SW480 (cell line): Measurements from ENCODE around the gene MCOLN3.

Experiments
- DNase-seq: peaks from one replicate; pipeline ENCODE4 v3.0.0-alpha.2; 2016; ENCODE audit warnings: low spot score

The MCOLN3 gene, protein sequence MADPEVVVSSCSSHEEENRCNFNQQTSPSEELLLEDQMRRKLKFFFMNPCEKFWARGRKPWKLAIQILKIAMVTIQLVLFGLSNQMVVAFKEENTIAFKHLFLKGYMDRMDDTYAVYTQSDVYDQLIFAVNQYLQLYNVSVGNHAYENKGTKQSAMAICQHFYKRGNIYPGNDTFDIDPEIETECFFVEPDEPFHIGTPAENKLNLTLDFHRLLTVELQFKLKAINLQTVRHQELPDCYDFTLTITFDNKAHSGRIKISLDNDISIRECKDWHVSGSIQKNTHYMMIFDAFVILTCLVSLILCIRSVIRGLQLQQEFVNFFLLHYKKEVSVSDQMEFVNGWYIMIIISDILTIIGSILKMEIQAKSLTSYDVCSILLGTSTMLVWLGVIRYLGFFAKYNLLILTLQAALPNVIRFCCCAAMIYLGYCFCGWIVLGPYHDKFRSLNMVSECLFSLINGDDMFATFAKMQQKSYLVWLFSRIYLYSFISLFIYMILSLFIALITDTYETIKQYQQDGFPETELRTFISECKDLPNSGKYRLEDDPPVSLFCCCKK

DNA sequence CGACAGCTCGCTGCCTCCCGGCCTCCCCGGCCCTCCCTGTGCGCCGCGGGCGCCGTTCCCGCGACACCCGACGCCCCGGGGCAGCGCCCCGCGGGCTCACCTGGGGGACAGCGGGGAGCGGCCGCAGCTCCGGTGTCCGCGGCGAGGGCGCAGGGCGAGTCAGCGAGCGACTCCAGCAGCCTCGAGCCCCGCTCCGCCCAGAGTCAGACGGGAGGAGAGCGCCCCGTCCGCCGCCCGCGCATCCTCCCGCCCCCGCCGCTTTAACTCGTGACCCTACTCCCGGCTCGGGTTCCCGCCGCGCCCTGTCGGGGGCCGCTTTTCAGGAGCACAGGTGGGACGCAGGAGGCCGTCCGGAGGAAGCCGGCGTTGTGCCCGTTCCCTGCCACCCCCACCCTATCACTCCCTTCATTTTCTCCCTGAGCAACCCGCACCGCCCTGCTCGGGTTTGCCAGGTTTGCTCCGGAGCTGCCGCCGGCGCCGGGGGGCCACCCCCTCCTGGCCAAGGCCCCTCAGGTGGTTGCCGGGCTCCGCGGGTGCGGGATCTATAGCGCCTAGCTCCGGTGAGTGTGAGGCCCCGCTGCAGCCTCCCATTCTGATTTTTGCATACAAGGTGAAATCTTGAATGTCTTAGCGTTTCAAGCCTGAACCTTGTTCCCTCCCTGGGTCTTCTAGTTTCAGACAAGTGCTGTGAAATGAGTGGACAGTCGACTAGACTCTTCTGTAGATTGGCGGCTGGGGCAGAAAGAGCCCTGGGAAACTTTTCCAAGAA lies at the start of gene MCOLN3:
Gene MCOLN3 (minus strand): TSS at position 205 of the 769 bp plus-strand sequence. CDS start 3,140 bp downstream, outside the sequence.
- peak; percentile 72 for DNase-seq

DNA sequence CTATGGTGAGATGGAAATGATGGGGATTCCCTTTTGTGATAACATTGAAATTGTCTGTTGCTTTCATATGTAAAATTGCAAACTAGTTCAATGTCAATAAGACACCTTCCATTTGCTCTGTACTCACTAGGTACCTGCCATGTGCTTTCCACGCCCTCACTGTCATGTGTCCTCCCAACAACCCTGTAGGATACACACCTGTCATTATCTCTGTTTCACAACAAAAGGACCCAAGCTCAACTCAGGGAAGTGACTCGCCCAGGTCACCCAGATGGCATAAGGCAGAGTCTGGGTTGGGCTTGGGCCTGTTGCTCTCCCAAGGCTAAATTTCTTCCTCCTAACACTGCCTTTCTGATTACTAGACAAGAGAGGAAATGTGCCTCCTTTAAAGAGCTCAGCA lies 45.3 kb upstream of the MCOLN3 start:
- peak; percentile 14 for DNase-seq

GRCh38 chr1:85091671-85092280 lies 43.5 kb upstream of the MCOLN3 start:
- DNase-seq: no peak

DNA sequence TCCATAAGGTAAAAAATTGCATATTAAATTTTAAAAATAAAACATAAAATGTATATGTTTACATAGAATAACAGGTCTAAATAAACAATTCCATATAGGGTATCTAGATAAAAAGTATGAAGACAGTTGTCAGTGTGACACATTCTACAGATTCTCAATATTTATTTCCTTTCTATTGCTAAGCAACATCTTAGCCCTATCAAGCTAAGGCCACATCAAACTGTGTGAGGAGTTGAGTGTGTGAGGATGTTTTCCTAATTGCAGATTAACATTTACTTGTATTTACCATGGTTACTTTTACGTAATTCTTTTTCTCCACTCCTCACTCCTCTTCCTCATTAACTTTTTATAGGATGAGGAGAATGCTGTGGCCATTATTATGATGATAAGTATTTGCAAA lies 41.9 kb upstream of the MCOLN3 start:
- no peak for DNase-seq

DNA sequence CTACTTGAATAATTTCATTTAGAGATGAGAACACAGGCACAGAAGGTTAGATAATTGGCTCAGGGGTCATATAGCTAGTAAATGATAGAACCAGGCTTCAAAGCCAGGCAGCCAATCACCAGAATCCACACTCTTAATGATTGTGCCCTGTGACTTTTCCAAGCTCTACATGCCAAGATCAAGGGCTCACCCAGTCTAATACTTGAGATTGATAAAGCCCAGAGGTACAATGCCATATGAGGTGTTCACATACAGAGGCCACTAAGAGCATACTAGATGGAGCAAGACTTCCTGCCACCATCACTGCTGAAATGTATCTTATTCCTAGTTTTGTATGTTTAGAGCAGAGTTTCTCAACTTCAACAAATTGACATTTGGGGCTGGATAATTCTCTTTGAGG lies 40.9 kb upstream of the MCOLN3 start:
- DNase-seq: no peak

DNA sequence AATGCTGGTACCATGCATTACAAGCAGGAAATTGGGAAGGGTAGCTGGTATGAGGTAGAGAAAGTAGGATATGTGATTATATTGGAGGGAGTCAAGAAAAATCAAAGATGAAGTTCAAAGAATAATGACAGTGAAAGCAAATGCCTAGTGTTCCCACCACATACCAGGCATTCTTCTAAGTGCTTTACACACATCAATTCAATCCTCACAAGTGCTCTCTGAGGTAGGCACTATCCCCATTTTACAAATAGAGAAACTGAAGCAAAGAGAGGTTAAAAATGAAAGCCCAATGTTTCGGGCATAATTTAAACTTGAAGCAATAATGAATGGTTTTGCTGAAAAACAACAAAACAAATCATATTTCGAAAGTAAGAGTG lies 40.1 kb upstream of the MCOLN3 start:
- DNase-seq: no peak

DNA sequence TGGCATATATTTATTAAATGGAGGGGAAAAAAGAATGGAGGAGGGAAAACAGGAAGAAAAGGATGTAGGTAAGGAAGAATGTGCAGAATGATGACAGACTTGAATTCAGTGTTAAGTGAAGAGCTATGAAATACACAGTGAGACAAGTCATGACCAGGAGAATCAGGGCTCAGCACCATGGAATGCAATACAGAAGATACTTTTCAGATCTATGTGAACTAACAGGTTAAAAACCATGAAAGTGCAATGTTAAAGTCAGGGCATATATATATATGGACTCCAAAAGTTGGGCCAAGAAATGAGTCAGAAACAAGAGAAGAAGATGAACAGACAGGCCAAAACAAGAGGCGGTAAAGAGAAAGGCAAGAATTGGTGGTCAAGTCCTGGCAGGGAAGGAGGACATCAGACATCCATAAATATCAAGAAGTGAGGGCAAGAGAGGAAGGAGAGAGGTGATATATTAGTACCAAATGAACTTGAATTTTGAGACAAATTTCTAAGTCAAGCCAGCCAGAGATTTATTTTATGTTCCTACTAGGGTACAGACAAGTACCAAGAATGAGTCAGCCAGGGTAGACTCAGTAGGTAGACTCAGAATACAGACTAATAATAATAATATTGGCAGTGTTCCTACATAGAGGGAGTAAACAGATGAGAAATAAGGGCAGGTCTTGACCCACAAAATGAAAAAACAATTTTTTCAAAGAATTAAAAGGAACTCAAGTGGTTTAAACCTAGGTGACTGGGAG lies 39.5 kb upstream of the MCOLN3 start:
- DNase-seq: no peak

- DNase-seq: no peak
Measured at GRCh38 chr1:85085417-85085816, 37.1 kb upstream of the MCOLN3 start.

DNA sequence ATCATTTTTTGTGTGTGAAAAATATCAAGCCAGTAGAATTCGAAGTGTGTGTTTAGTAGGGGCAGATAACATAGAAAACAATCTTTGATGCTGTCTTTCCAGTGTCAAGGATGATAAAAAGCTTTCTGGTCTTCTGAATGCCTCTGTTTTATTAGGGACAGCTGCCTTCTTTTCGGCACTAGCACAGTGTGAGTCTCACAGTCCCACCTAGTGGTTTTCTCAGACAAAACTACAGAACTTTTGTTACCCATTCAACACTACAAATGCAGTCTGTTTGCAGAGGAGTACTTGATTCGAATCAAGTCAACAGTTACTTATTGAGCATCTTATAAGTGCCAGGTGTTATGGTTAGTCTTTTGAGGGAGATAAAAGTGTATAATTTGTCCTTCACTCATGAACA lies 30.6 kb upstream of the MCOLN3 start:
- peak; percentile 23 for DNase-seq

DNA sequence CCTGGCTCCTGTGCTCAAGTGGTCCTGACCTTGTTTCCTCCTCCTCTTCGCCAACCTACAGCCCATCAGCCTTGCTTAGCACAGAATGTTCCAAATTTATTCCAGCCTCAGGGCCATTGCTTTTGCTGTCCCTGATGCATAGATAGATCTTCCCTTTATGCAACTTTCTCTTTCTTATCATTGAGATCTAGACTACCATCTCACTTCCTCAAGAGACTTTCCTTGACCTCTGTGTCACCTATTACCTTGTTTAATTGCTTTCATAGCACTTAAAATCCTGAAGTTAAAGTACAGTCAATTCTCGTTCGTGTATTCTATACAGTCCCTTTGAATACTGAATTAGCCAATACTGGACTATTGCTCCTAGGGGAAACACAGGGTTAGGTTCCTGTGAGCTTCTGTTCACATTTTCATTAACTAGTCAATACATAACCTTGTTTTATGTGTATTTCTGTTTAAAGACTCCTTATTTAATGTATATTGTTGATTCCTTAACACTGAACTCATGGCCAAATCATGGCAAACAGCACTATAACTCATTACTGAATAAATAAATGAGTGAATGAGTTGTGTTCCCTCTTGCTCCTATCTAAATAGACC lies 26.2 kb upstream of the MCOLN3 start:
- DNase-seq: no peak

DNA sequence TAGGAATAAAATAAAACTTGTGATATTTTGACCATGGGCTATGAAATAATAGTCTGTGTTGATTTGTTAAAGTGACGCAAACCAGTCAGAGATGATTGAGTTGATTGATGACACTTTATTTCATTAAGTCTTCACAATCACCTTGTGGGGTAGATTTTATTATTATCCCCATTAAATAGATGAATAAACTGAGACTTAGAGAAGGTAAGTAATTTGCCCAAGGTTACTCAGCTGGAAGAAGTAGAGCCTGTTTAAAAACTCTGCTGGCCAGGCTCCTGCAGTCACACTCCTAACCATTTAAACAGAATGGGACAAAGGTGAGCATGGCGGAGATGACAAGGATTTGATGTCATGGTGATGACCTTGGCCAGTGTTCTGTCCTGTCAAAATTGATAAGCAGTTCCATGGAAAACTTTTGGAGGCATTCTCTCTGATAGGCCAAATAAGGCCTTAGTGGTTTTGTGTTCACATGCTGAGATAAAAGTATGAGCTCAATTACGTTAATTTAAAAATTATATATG lies 22.7 kb upstream of the MCOLN3 start:
- DNase-seq: no peak

DNA sequence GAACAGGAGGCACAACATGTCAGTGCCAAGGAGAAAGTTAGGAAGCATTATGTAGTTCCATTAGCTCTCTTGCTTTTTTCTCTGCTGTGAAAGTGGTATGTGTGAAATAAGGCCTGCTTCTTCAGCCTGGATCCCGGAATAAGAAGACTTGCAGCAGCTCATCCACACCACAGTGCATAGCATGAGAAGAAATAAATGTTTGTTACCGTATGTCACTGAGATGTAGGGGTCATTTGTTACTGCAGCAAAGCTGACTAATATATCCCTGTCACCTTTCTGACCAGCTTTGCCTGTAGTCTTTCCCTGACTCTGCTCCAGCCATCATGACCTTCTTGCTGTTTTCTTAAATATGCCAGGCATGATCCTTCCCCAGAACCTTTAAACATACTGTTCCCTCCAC lies 20.5 kb upstream of the MCOLN3 start:
- no peak for DNase-seq

GRCh38 chr1:85065550-85065949 lies 17.2 kb upstream of the MCOLN3 start:
- no peak for DNase-seq

DNA sequence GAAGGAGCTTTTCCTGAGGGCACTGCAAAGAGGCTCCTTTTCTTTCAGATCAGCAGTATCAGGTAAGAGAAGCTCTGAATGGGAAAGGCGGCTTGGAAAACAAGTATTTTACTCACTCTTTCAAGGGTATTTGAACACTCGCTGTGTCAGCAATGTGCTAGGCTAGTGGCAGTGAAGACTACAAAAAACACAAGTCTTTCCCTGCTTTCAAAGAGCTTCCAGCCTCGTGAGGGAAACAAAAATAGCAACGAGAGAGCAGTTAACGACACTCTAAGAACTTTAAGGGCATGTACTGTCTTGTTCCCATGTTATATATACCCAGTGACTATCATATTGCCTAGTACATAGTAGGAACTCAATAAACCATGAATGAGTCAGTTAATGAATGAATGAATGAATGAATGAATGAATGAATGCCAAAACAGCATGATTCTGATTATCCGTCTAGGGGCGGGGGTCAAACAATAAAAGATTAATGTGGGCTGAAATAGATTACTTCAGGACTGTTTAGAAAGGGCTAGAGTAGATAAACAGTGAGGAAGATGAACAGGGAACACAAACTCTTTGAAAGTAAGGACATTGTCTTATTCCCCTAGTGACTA lies 14.2 kb upstream of the MCOLN3 start:
- no peak for DNase-seq

DNA sequence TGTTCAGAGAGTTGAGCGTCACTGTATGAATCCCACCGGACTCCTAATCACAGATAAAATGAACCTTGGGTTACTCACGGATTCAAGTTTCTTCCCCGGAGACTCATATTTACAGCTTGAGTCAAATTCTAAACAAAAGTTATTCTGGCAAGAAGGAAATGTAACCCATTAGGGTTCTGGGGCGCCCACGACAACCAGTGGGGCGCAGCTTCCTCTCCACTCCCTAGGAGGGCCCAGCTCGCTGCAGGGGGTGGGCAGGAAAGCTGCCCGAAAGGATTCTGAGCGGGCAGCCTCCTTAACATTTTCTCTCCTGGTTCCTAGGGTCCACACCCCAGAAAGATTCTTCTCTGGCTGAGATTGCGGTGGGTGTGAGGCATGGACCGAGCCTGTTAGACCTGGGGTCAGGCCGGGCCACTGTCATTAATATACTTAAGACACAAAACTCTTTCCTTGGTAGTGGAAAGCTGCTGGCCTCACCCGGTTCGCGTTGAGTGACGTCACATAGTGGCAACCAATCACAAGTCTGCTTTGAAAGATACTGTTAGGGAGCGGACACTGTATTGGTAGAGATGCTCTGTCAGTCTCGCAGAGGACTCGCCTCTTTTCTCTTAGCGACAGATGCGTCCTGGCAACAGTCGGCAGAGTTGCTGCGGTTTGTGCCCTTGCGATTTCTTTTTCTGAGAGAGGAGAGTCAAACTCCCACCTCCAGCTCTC lies 13.6 kb upstream of the MCOLN3 start:
- peak; percentile 92 for DNase-seq

DNA sequence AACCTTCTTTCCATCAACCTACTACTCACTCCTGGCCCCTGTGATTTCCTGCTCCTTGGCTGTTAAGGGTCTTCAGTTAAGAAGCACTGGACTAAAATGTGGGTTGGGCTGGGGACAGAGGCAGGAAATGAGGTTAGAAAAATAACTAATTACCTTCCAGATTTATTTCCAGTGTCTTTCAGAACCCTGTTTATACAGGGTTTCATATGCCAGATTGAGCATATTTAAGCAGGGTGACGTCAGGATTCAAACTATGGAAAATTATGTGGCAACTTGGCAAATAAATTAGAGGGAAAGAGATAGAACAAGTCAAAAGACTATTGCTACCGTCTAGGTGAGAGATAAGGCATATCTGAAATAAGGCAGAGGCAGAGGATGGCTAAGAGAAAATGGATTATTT lies 11.7 kb upstream of the MCOLN3 start:
- no peak for DNase-seq

DNA sequence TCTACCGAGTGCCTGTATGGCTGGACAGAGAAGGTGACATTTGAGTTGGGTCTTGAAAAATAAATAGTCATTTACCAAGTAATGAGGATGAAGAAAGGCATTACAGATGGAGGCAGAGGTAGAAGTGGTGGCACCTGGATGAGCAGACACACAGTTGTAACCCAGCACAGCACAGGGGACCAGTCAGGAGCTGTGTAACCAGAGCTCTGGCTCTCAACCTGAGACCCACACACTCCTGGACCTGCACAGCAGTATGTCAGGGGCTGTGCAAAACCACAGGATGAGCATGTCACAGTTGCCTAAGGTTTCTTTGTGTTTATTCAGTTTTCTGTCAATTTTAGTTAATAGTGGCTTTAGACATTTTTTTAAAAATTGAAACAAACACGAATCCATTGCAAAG lies 11.3 kb upstream of the MCOLN3 start:
- DNase-seq: no peak

GRCh38 chr1:85058786-85059185 lies 10.5 kb upstream of the MCOLN3 start:
- no peak for DNase-seq

DNA sequence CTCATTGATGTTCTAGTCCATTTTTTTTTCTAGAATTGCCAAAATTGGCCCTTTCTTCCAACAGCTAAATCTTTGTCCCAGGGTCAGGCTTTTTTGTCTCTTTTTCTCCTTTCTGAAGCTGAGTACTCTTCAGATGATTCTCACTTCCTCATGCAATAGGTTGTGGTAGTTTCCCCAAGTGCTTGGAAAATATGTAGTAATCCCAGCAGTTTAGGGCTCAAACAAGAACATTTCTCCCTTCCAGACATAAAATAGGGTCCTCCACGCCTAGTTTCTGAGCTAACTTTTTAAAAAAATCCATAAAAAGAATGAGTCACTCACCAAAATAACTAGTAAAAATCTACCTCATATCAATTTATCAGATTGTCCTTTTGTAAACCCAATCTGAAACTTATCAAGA lies 10.0 kb upstream of the MCOLN3 start:
- DNase-seq: no peak

- DNase-seq: no peak
Measured at GRCh38 chr1:85054664-85055063, 6.4 kb upstream of the MCOLN3 start.
